ENCODE data around the gene FAM53B.
"Not testable (repeated sequence)": the region's sequence is repeated elsewhere in the genome, so short reads cannot be mapped to it uniquely, and the experiment has no call there.

The FAM53B gene

GRCh38 chr10:124600051-124600880, 143.9 kb downstream of the FAM53B start:
- DNase-seq (ENCODE audit: low read depth in 2 of 2, low spot score in 1 of 2): no peak

DNA sequence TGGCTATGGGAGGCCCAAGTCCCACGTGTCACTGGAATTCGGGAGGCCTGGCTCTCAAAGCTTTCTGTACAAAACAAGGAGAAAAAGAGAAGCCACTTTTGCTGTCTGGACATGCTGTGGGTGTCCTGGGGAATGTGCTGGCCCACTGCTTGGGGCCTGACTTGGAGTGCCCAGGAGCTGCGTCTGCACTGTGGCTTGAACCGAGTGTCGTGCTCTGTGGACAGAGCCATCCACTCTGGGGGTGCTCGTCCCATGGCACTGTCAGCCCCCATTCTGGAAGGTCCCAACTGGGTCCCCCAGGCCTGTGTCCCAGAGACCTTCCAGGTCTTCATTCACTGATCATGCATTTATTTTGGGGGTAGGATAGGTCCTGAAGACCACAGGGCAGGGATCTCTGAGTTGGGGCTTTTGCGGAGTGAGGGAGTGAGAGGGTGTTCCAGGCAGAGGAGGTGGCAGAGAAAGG, 144.6 kb downstream of the FAM53B start:
- DNase-seq (ENCODE audit: low read depth in 2 of 2, low spot score in 1 of 2): no peak

DNA sequence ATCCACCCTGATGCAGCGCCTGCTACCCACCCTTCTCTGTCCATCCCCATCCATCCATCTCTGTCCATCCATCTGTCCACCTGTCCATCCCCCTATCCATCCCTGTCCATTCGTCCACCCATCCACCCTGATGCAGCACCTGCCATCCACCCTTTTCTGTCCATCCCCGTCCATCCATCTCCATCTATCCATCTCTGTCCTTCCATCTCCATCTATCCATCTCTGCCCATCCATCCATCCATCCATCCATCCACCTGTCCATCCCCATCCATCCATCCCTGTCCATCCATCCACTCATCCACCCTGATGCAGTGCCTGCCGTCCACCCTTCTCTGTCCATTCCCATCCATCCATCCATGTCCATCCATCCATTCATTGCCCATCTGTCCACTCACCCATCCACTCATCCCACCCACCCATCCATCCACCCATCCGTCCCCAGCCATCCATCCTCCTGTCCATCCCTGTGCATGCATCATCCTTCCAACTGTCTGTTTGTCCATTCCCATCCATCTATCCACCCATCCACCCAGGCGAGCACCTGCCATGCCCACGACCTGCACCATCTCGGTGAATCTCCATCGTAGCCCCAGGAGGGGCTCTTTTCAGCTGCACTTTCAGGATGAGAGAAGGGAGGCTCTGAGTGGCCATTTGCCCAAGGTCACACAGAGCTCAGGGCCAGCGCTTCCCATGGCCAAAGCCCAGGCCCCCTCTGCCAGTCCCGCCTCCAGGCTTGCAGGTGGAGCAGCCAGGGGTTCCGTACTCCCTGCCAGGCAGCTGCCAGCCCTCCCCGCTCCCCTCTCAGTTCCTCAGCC, 145.2 kb downstream of the FAM53B start:
- no peak for DNase-seq (ENCODE audit: low read depth in 2 of 2, low spot score in 1 of 2)

GRCh38 chr10:124598196-124598595, 146.0 kb downstream of the FAM53B start:
- no peak for DNase-seq (ENCODE audit: low read depth in 2 of 2, low spot score in 1 of 2)

- DNase-seq (ENCODE audit: low read depth in 2 of 2, low spot score in 1 of 2): no peak
Observed at GRCh38 chr10:124597846-124598165, 146.4 kb downstream of the FAM53B start.

DNA sequence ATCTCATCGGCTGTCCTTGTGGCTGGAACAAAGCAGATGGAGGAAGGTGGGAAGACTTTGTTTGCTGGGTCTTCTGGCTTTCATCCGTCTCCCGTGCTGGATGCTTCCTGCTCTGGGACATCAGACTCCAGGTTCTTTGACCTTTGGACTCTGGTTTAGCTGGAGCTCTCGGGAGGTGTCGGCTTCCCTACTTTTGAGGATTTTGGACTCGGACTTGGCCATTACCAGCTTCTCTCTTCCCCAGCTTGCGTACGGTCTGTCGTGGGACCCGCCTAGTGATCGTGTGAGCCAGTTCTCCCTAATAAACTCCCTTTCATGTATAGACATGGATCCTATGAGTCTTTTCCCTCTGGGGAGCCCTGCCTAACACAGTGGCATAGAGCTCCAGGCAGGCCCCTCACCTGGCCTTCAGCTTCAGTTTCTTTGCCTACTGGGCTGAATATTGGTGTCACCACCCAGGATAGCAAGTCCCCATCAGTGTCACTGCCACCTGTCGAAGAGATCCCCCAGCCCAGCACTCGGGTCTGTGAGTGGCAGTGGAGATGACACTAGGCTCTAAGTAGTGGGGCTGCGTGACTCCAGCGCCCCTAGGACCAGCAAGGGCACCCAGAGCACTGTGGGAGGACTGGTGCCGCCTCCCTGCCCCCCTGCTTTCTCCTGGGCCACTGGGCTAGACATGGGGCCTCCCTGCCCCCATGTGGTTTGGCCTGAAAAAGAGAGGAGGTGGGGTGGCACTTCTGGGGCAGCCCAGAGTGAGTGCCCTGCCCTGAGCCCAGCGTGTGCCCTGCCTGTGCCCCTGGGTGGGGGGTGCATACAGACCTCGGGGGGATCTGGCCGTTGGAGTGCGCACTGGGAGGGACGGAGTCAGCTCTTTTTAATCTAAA, 147.0 kb downstream of the FAM53B start:
- DNase-seq (ENCODE audit: low read depth in 2 of 2, low spot score in 1 of 2): no peak

- no peak for DNase-seq (ENCODE audit: low read depth in 2 of 2, low spot score in 1 of 2)
Observed at GRCh38 chr10:124596116-124596785, 147.9 kb downstream of the FAM53B start.

DNA sequence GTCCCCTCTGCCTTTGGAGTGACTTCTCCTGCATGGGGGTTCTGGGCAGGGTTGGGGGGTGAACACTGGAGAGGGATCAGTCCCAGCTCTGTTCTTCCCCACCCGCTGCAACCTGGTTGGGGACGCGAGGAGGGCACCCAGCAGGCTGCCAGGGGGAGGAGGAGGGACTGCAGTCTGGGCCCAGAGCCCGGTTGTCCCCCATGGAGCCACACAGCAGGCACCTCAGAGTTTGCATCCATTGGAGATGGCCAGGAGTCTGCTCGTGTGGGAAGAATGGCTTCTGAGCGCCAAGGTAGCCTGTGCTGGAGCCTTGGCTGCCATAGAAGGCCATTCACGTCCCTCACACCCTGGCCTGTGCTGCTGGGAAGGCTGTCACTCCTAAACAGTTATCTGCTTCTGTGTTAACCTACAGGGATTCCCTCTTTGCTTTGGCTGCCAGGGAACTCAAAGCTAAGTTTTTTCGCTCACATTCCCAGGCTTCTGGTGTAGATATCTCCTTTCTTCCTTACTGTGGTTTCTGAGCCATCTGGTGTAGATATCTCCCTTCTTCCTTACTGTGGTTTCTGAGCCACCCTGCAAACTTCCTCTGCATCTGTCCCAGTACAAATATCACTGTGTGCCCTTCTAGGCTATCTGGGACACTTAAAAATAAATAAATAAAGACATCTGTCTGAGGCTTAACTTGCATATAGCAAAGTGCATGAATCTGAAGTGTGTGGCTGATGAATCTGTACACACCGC, 148.9 kb downstream of the FAM53B start:
- no peak for DNase-seq (ENCODE audit: low read depth in 2 of 2, low spot score in 1 of 2)

GRCh38 chr10:124594240-124594639, 149.9 kb downstream of the FAM53B start:
- DNase-seq (ENCODE audit: low read depth in 2 of 2, low spot score in 1 of 2): no peak

DNA sequence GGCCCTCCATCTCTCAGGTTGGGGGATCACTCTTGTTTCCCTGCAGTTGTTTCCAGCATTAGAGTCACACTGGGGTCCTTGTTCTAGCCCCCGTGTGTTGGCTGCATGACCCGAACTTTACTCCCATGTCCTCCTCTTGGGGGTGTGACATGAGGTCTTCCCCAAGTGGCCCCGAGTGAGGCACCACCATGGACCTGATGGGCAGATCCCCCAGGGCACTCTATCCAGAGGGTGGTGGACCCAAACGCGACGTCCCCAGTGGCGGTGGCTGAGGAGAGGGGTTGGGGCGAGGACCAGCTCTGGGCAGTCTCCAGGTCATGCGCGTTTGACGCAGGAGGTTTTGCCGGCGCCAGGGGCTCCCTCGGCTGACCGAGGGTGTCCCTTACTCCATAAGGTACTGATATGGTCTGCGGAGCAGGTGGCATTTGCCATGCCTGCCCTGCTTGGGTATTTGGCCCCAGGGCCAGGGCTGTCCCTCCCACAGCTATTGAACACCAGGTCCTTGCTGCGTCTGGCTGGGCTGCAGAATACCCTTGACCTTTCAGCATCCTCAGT, 150.7 kb downstream of the FAM53B start:
- DNase-seq (ENCODE audit: low read depth in 2 of 2, low spot score in 1 of 2): no peak

DNA sequence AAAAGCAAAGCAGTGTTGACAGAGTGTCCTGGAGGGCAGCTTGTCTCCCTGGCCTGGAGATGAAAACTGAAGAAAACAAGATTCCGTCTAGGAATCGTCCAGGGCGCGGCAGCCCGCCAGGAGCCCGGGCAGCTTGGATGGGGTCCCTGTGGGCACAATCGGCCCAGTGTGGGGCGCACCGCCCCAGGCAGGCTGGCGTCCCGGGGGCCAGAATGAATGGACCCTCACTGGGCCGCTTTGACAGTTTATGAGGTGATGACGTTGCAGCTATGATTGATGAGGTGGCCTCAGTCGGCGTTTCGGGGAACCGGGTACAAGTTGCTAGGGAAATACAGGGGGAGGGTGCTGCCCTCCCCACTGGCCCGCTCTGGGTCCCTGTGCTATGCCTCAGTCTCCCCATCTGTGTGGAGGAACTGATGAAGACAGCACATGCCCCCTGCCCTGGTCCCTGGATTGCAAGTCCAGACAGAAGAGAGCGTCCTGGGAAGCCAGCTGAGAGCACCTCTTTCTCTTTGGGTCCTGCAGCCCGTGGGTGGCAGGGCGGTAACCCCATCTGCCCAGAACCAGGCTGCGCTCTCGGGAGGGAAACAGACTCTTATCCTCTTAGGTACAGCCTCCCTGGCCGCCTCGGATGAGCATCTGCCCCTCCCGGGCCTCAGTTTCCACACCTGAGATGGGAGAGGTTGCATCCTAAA, 151.3 kb downstream of the FAM53B start:
- DNase-seq (ENCODE audit: low read depth in 2 of 2, low spot score in 1 of 2): no peak

- DNase-seq (ENCODE audit: low read depth in 2 of 2, low spot score in 1 of 2): no peak
Observed at GRCh38 chr10:124592101-124592500, 152.1 kb downstream of the FAM53B start.

GRCh38 chr10:124591123-124591495, 153.1 kb downstream of the FAM53B start:
- no peak for DNase-seq (ENCODE audit: low read depth in 2 of 2, low spot score in 1 of 2)

DNA sequence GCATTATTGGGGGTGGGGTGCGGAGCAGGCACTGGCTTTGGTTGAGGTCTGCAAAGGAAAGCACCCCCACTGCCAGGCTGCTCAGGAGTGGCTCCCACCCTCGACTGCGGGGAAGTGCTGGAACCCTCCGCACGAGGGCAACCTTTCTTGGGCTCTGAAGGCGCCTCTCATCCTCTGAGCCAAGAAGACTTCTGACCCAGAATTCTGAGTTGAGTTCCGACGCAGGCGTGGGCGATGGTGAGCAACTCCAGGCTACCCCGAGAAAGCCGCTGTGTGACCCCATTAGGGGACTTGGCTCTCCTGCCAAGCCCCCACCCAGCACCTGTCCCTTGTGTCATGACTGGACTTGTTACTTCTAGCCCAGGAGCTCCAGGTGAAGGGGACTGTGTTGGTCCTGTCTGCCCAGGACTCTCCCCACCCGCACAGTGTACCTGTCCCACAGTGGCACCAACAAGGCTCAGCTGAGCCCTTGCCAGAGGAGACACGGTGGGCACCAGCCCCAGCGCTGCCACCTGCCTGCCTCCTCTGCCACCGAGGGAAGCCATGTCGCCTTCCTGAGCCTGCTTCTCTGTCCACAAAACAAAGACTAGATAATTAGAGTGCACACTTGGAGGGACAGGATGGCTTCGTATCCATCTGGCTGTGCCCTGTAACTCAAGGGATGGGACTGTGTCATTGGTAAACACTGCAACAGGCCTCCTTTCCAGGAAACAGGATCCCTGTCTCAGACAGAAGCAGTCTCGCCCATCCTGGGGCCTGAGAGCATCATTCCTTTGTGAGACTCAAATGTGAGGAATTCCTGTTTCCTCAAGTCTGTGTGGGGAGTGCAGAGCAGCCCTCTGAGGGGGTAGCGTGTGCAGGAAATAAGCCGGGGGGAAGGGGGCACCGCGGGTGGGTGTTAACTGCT, 153.7 kb downstream of the FAM53B start:
- no peak for DNase-seq (ENCODE audit: low read depth in 2 of 2, low spot score in 1 of 2)

DNA sequence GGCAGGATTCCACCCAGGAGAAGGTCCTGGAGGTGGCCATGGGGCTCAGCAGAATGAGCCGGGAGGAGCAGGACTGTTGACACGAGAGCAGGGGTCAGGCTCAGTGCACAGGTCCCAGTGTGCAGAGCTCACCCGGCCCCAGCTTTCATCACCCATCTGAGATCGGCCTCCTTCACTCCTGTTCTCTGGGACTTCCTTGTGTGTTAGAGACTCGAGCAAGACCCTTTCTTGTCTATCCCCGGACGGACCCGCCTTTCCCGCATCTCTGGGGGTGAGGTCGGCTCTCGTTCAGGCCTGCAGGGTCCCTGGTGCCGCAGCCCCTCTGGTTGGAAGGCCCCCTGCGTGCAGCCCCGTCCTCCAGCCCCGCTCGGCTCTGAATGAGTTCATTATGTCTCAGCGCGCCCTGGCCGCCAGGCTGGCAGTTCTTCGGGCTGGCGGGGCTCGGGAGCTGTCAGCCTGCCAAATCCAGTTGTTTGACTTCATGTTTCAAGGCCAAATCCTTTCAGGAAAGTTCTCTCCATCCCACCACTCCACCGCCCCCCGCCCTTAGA, 154.6 kb downstream of the FAM53B start:
- DNase-seq (ENCODE audit: low read depth in 2 of 2, low spot score in 1 of 2): no peak

DNA sequence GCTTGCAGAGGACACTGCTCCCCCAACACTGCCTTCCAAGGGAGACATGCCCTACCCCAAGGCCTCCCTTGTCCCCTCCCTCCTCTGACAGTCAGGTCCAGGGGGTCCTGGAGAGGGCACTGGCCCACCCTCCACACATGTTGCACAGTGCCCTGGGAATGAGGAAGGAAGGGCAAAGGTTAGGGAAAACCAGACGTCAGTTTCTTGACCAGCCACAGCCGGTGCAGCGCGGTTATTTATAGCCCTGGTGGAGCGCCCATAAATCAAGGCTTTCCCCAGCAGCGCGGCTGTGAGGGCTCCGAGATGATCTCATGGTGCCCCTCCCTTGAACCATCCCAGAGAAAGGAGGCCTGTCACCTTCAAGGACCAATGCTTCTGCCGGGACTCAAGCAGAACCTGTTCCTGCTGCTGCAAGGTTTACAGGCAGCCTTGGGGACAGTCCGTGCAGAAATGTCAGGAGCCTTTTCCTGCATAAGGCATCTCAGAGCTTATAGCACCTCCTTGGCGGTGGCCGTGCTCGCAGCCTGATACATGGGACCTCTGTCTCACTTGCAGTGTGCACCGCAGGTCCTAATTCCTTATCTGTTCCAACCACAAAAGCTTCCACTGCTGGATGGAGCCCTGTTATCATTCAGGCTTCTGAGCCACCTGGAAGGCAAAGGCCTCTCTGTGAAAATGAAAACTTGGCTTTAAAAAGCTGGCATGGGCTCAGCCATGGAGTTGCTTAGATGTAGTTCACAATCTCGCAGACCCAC, 155.3 kb downstream of the FAM53B start:
- DNase-seq (ENCODE audit: low read depth in 2 of 2, low spot score in 1 of 2): no peak

- not testable (repeated sequence) for DNase-seq (ENCODE audit: low read depth in 2 of 2, low spot score in 1 of 2)
Observed at GRCh38 chr10:124588341-124588735, 155.8 kb downstream of the FAM53B start.
